DND-41 (cell line): Measurements from ENCODE around the gene TULP4.

Experiments used
- ATAC-seq: fragments of 200-7000 bp; cut with Tn5 transposase; 3 replicates; pipeline ENCODE4 v1.9.1; 2021; ENCODE audit warnings: low read depth; ENCODE audit not compliant: insufficient read depth
- DNase-seq: peaks from one replicate; pipeline ENCODE4 v3.0.0-alpha.2; 2020
- H2AFZ ChIP-seq: 2 replicates; pipeline ENCODE4 v1.6.0; 2012; ENCODE audit warnings: low read depth, low read length
- H3K27ac ChIP-seq: 2 replicates; pipeline ENCODE4 v1.5.1; 2012; ENCODE audit warnings: low read length, inconsistent platforms
- H3K27me3 ChIP-seq: fragments of 200-600 bp; sonication (generic); 2 replicates; pipeline ENCODE4 v1.6.0; 2012; ENCODE audit warnings: low read length, mild to moderate bottlenecking, inconsistent platforms; ENCODE audit not compliant: insufficient read depth, poor library complexity
- H3K36me3 ChIP-seq: 2 replicates; pipeline ENCODE4 v1.5.1; 2012; ENCODE audit warnings: low read length, inconsistent platforms; ENCODE audit not compliant: insufficient read depth
- H3K4me1 ChIP-seq: 2 replicates; pipeline ENCODE4 v1.5.1; 2012; ENCODE audit warnings: mild to moderate bottlenecking, low read length; ENCODE audit not compliant: insufficient read depth
- H3K4me2 ChIP-seq: 2 replicates; pipeline ENCODE4 v1.6.0; 2012; ENCODE audit warnings: mild to moderate bottlenecking, moderate library complexity, low read length, inconsistent platforms; ENCODE audit not compliant: insufficient read depth
- H3K4me3 ChIP-seq, 2 experiments: fragments of 200-600 bp in 1 of 2; shearing (Covaris generic) in 1 of 2; 2 replicates each; pipeline ENCODE4 v1.5.1; 2012 to 2016; ENCODE audit warnings: inconsistent platforms in 2 of 2, low read length in 2 of 2, mild to moderate bottlenecking in 2 of 2, low read depth in 1 of 2, moderate library complexity in 1 of 2
- H3K79me2 ChIP-seq: 2 replicates; pipeline ENCODE4 v1.6.0; 2012; ENCODE audit warnings: low read length, inconsistent platforms; ENCODE audit not compliant: insufficient read depth
- H3K9ac ChIP-seq: 2 replicates; pipeline ENCODE4 v1.6.0; 2012; ENCODE audit warnings: low read depth, mild to moderate bottlenecking, inconsistent platforms, low read length, moderate library complexity
- H3K9me3 ChIP-seq: 2 replicates; pipeline ENCODE4 v1.5.1; 2012; ENCODE audit warnings: low read length, moderate library complexity, mild to moderate bottlenecking, inconsistent platforms; ENCODE audit not compliant: insufficient read depth, severe bottlenecking
- H4K20me1 ChIP-seq: 2 replicates; pipeline ENCODE4 v1.6.0; 2012; ENCODE audit warnings: low read length; ENCODE audit not compliant: insufficient read depth
- CTCF ChIP-seq: IDR thresholded peaks from 2 replicates; pipeline ENCODE4 v1.5.1; 2012; ENCODE audit warnings: borderline replicate concordance, low read length, moderate library complexity, mild to moderate bottlenecking; ENCODE audit not compliant: poor library complexity, severe bottlenecking; ENCODE audit errors: extremely low read depth
- EZH2 ChIP-seq: IDR thresholded peaks from 3 replicates; pipeline ENCODE4 v1.6.1; 2012; ENCODE audit warnings: borderline replicate concordance, low read depth, mild to moderate bottlenecking, moderate library complexity, low read length, inconsistent platforms; ENCODE audit not compliant: severe bottlenecking

The TULP4 gene

GRCh38 chr6:158536084-158536890 is 224.0 kb downstream of the TULP4 start:
- no peak overlapping the region for H2AFZ ChIP-seq
- H3K9me3 ChIP-seq, result no peaks in the 10 kb centered on the region
- no peaks in the 10 kb centered on the region for H3K27me3 ChIP-seq
- H3K4me1 ChIP-seq, result no peaks in the 10 kb centered on the region
- ATAC-seq, result peak; percentile 67
- TF ChIP-seq EZH2, result no peak
- no peak for TF ChIP-seq CTCF
- H3K9ac ChIP-seq, result no peak overlapping the region
- no peak overlapping the region for H3K27ac ChIP-seq
- no peaks in the 10 kb centered on the region for H4K20me1 ChIP-seq
- H3K36me3 ChIP-seq, result no peaks in the 10 kb centered on the region
- no peak overlapping the region for H3K4me2 ChIP-seq
- no peaks in the 10 kb centered on the region for H3K79me2 ChIP-seq
- no peak overlapping the region for H3K4me3 ChIP-seq
- peak; percentile 49 for DNase-seq

- no peak for ATAC-seq
- Histone ChIP-seq H3K9me3 (no peaks in the 10 kb centered on the region), H3K9ac (no peak overlapping the region), H2AFZ (no peak overlapping the region), H4K20me1 (no peaks in the 10 kb centered on the region), H3K4me3 (no peak overlapping the region), H3K4me1 (no peaks in the 10 kb centered on the region), H3K27ac (no peak overlapping the region), H3K79me2 (no peaks in the 10 kb centered on the region), H3K4me2 (no peak overlapping the region), H3K27me3 (no peaks in the 10 kb centered on the region), H3K36me3 (no peaks in the 10 kb centered on the region)
- no peak for DNase-seq
- TF ChIP-seq CTCF (no peak), EZH2 (no peak)
Observed at GRCh38 chr6:158536891-158537798, 224.9 kb downstream of the TULP4 start.

- Histone ChIP-seq H3K27me3 (no peaks in the 10 kb centered on the region), H3K4me3 (no peak overlapping the region), H3K27ac (no peak overlapping the region), H4K20me1 (no peaks in the 10 kb centered on the region), H3K9me3 (no peaks in the 10 kb centered on the region), H3K9ac (no peak overlapping the region), H3K79me2 (no peaks in the 10 kb centered on the region), H2AFZ (no peak overlapping the region), H3K4me2 (no peak overlapping the region), H3K4me1 (no peaks in the 10 kb centered on the region), H3K36me3 (no peaks in the 10 kb centered on the region)
- no peak for TF ChIP-seq CTCF
- no peak for TF ChIP-seq EZH2
- DNase-seq, result no peak
- no peak for ATAC-seq
Observed at GRCh38 chr6:158538741-158539140, 226.5 kb downstream of the TULP4 start.
